ENCODE data around the gene LDB2.

The LDB2 gene

GRCh38 chr4:16577177-16577576 is 321.3 kb downstream of the LDB2 start:
- no peaks in the 10 kb centered on the region for H3K36me3 ChIP-seq (ENCODE audit: control insufficient read depth, insufficient read depth, low read length)
- H3K4me1 ChIP-seq, result no peaks in the 10 kb centered on the region
- H3K4me2 ChIP-seq (ENCODE audit: low read length), result no peak overlapping the region
- no peak overlapping the region for H3K4me3 ChIP-seq (ENCODE audit: low read depth, low read length)
- H3K9ac ChIP-seq, result no peak overlapping the region
- no peak overlapping the region for H3K27ac ChIP-seq
- H3K27me3 ChIP-seq (ENCODE audit: control insufficient read depth, insufficient read depth, low read length), result no peaks in the 10 kb centered on the region
- no peaks in the 10 kb centered on the region for H3K9me3 ChIP-seq (ENCODE audit: control insufficient read depth, low read length)
- TF ChIP-seq, protein P1, sequence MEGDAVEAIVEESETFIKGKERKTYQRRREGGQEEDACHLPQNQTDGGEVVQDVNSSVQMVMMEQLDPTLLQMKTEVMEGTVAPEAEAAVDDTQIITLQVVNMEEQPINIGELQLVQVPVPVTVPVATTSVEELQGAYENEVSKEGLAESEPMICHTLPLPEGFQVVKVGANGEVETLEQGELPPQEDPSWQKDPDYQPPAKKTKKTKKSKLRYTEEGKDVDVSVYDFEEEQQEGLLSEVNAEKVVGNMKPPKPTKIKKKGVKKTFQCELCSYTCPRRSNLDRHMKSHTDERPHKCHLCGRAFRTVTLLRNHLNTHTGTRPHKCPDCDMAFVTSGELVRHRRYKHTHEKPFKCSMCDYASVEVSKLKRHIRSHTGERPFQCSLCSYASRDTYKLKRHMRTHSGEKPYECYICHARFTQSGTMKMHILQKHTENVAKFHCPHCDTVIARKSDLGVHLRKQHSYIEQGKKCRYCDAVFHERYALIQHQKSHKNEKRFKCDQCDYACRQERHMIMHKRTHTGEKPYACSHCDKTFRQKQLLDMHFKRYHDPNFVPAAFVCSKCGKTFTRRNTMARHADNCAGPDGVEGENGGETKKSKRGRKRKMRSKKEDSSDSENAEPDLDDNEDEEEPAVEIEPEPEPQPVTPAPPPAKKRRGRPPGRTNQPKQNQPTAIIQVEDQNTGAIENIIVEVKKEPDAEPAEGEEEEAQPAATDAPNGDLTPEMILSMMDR (IDR thresholded peaks at IDR 0.05), result no peak
- H2AFZ ChIP-seq, result no peak overlapping the region
- H3K79me2 ChIP-seq, result no peaks in the 10 kb centered on the region

DNA sequence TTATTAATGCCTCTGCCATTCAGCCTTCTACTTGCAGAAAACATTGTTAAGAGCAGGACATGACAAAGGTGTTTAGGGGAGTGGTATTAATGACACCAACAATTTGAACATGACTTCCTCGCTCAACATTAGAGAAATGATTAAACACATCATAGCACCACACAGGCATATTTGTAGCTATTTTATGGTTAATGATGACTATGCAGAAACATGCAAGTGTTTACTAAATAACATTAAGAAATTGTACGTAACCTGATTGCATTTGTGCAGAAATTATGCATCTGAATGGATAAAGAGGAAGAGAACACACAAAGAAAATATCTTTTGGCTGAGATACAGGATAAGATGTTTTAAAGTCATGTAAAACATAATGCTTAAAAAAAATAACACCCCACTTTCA is 323.5 kb downstream of the LDB2 start:
- H3K4me1 ChIP-seq, result no peaks in the 10 kb centered on the region
- no peak overlapping the region for H3K9ac ChIP-seq
- no peak overlapping the region for H2AFZ ChIP-seq
- no peaks in the 10 kb centered on the region for H3K9me3 ChIP-seq (ENCODE audit: control insufficient read depth, low read length)
- H3K27me3 ChIP-seq (ENCODE audit: control insufficient read depth, insufficient read depth, low read length), result no peaks in the 10 kb centered on the region
- no peak overlapping the region for H3K4me3 ChIP-seq (ENCODE audit: low read depth, low read length)
- TF ChIP-seq, protein P1 (IDR thresholded peaks at IDR 0.05), result no peak
- H3K79me2 ChIP-seq, result no peaks in the 10 kb centered on the region
- no peaks in the 10 kb centered on the region for H3K36me3 ChIP-seq (ENCODE audit: control insufficient read depth, insufficient read depth, low read length)
- no peak overlapping the region for H3K4me2 ChIP-seq (ENCODE audit: low read length)
- H3K27ac ChIP-seq, result no peak overlapping the region

- TF ChIP-seq, protein P1 (IDR thresholded peaks at IDR 0.05), result no peak
- Histone ChIP-seq H3K4me3 (ENCODE audit: low read depth, low read length) (no peak overlapping the region), H2AFZ (no peak overlapping the region), H3K79me2 (no peaks in the 10 kb centered on the region), H3K4me1 (no peaks in the 10 kb centered on the region), H3K9ac (no peak overlapping the region), H3K36me3 (ENCODE audit: control insufficient read depth, insufficient read depth, low read length) (no peaks in the 10 kb centered on the region), H3K9me3 (ENCODE audit: control insufficient read depth, low read length) (no peaks in the 10 kb centered on the region), H3K4me2 (ENCODE audit: low read length) (no peak overlapping the region), H3K27ac (no peak overlapping the region), H3K27me3 (ENCODE audit: control insufficient read depth, insufficient read depth, low read length) (no peaks in the 10 kb centered on the region)
These were observed 324.7 kb downstream of the LDB2 start for GRCh38 chr4:16573739-16574138.

DNA sequence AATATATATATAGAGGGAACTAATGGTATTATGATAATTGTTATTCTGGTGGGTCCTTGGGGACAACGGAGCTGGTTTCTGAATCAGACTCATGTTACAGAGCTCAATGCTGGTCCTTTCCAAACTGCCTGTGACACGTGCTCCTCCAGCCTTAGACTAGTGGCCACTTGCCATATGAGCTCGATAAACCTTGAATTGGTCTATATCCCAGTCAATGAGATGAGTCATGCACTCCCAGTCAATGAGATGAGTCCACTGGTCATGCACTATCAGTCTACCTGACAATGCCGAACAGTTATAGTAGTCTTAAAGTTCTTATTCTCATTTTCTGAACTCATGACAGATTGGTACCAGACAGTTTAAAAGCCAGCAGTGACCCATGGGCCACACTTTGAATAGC is 325.2 kb downstream of the LDB2 start:
- Histone ChIP-seq H3K4me3 (ENCODE audit: low read depth, low read length) (no peak overlapping the region), H3K79me2 (no peaks in the 10 kb centered on the region), H3K9ac (no peak overlapping the region), H3K27me3 (ENCODE audit: control insufficient read depth, insufficient read depth, low read length) (no peaks in the 10 kb centered on the region), H3K36me3 (ENCODE audit: control insufficient read depth, insufficient read depth, low read length) (no peaks in the 10 kb centered on the region), H3K27ac (no peak overlapping the region), H3K4me2 (ENCODE audit: low read length) (no peak overlapping the region), H2AFZ (no peak overlapping the region), H3K9me3 (ENCODE audit: control insufficient read depth, low read length) (no peaks in the 10 kb centered on the region), H3K4me1 (no peaks in the 10 kb centered on the region)
- TF ChIP-seq, protein P1 (IDR thresholded peaks at IDR 0.05), result no peak

DNA sequence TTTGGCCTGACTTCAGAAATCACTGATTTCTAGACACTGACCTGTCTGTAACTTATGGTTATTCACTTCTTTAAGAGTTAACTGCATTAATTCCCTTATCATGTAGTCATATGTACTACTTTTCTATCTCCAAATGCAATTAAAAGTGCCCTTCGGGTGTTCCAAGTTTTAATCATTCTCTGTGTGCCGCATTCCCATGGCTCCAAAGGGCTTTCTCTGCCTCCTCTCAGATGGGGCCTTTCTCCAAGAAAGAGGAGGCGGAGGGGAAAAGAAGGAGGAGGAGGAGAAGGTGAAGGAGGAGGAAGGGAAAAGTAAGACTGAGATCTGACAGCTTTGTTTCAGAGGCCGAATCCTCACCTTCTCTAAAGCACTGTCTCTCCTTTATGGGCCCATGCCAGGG is 325.8 kb downstream of the LDB2 start:
- no peaks in the 10 kb centered on the region for H3K9me3 ChIP-seq (ENCODE audit: control insufficient read depth, low read length)
- no peaks in the 10 kb centered on the region for H3K36me3 ChIP-seq (ENCODE audit: control insufficient read depth, insufficient read depth, low read length)
- TF ChIP-seq, protein P1 (IDR thresholded peaks at IDR 0.05), result no peak
- H3K9ac ChIP-seq, result no peak overlapping the region
- no peak overlapping the region for H3K4me2 ChIP-seq (ENCODE audit: low read length)
- no peaks in the 10 kb centered on the region for H3K79me2 ChIP-seq
- no peaks in the 10 kb centered on the region for H3K4me1 ChIP-seq
- no peak overlapping the region for H3K27ac ChIP-seq
- H3K27me3 ChIP-seq (ENCODE audit: control insufficient read depth, insufficient read depth, low read length), result no peaks in the 10 kb centered on the region
- H2AFZ ChIP-seq, result no peak overlapping the region
- no peak overlapping the region for H3K4me3 ChIP-seq (ENCODE audit: low read depth, low read length)
